Measurements from ENCODE around the gene NRN1. TPM values are rescaled to one million over a fixed set of nuclear protein-coding genes. Genes with fewer than 3 reads are reported as not detected.
"Not testable (repeated sequence)": the region's sequence is repeated elsewhere in the genome, so short reads cannot be mapped to it uniquely, and the experiment has no call there.

The NRN1 gene
- total RNA-seq, 2 donors from 2014 or later = 0.44 to 0.57 TPM

GRCh38 chr6:6026513-6027205 is 19.9 kb upstream of the NRN1 start:
- peaks cover 40% of the 10 kb centered on the region for H3K4me1 Mint-ChIP-seq
- no peak for DNase-seq
- peaks cover 4% of the 10 kb centered on the region for H3K27me3 ChIP-seq (ENCODE audit: control insufficient read depth, insufficient read depth, low read length, poor library complexity, severe bottlenecking)
- no peaks in the 10 kb centered on the region for H3K36me3 Mint-ChIP-seq (ENCODE audit: low read depth)
- no peak overlapping the region for H3K9ac ChIP-seq (ENCODE audit: extremely low read depth, low read length, poor library complexity, severe bottlenecking)
- H3K27ac ChIP-seq (ENCODE audit: low read depth, low read length) = no peak overlapping the region
- no peak for TF ChIP-seq CTCF (conservative IDR thresholded peaks at IDR 0.05)
- H3K27ac Mint-ChIP-seq = no peak overlapping the region
- H3K4me3 Mint-ChIP-seq = no peak overlapping the region
- no peak overlapping the region for H3K4me3 ChIP-seq (ENCODE audit: low read length)
- no peaks in the 10 kb centered on the region for H3K9me3 Mint-ChIP-seq
- no peaks in the 10 kb centered on the region for H3K36me3 ChIP-seq (ENCODE audit: control insufficient read depth, insufficient read depth, low read length)
- 92 to 100% methylated on average over 1 to 2 of the region's 2 CpGs for WGBS, 2 experiments (ENCODE audit: insufficient coverage in 1 of 2, insufficient read length in 1 of 2)
- peaks cover 15% of the 10 kb centered on the region for H3K27me3 Mint-ChIP-seq (ENCODE audit: insufficient read depth)
- no peaks in the 10 kb centered on the region for H3K9me3 ChIP-seq (ENCODE audit: control insufficient read depth, low read length)
- H3K4me1 ChIP-seq (ENCODE audit: control insufficient read depth, insufficient read depth, low read length) = no peaks in the 10 kb centered on the region

DNA sequence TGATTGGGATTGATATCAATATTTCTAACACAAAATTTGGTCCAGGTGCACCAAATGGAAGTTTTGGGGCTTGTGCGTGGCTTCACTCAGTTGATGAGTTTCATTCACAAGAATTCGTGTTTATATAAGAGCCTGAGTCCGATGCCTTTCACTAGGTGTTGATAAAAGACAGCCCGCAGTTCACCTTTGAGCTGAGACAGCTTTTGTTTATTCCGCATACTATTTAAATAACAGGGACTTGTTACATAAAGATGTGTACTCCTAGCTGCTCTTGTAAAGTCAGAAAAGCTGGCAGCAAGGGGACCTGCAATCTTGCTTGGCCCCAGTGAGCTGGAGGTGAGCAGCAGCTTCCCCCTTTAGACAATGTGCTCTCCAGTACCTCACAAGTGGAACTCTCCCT is 19.0 kb upstream of the NRN1 start:
- H3K27me3 ChIP-seq (ENCODE audit: control insufficient read depth, insufficient read depth, low read length, poor library complexity, severe bottlenecking) = peaks cover 4% of the 10 kb centered on the region
- Mint-ChIP-seq H3K9me3 (no peaks in the 10 kb centered on the region), H3K4me3 (no peak overlapping the region), H3K4me1 (peaks cover 31% of the 10 kb centered on the region), H3K27ac (no peak overlapping the region), H3K36me3 (ENCODE audit: low read depth) (no peaks in the 10 kb centered on the region), H3K27me3 (ENCODE audit: insufficient read depth) (peaks cover 16% of the 10 kb centered on the region)
- TF ChIP-seq CTCF (conservative IDR thresholded peaks at IDR 0.05) = no peak
- no peak for DNase-seq
- H3K27ac ChIP-seq (ENCODE audit: low read depth, low read length) = no peak overlapping the region
- H3K9ac ChIP-seq (ENCODE audit: extremely low read depth, low read length, poor library complexity, severe bottlenecking) = no peak overlapping the region
- H3K9me3 ChIP-seq (ENCODE audit: control insufficient read depth, low read length) = no peaks in the 10 kb centered on the region
- 92 to 94% methylated on average over 5 of the region's 5 CpGs for WGBS, 2 experiments (ENCODE audit: insufficient coverage in 1 of 2, insufficient read length in 1 of 2)
- H3K4me1 ChIP-seq (ENCODE audit: control insufficient read depth, insufficient read depth, low read length) = no peaks in the 10 kb centered on the region
- no peaks in the 10 kb centered on the region for H3K36me3 ChIP-seq (ENCODE audit: control insufficient read depth, insufficient read depth, low read length)
- no peak overlapping the region for H3K4me3 ChIP-seq (ENCODE audit: low read length)

DNA sequence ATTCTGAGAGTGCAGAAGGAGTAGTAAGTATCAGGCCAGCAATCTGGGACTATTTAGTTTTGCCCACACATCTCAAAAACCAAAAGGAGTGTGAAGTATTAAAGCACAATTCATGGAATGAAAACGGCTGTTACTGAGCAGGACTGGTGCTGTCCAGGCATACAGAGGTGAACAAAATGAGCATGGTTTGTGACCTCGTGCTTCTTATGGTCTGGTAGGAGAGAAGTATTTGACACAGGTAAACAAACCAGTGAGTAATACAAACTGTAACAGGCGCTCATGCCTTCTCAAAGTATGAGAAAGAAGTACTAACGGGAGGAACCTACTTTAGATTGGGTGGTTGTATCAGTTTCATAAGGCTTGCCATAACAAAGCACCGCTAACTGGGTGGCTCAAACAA is 17.5 kb upstream of the NRN1 start:
- peaks cover 13% of the 10 kb centered on the region for H3K27me3 ChIP-seq (ENCODE audit: control insufficient read depth, insufficient read depth, low read length, poor library complexity, severe bottlenecking)

DNA sequence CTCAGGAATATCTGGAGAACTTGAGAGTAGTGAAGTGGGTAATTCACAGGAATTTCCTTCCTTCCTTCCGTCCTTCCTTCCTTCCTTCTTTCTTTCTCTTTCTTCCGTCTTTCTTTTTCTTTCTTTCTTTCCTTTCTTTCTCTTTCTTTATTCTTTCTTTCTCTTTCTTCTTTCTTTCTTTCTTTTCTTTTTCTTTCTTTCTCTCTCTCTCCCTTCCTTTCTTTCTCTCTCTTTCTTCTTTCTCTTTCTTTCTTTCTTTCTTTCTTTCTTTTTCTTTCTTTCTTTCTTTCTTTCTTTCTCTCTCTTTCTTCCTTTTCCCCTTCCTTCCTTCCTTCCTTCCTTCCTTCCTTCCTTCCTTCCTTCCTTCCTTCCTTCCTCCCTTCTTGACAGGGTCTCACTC is 16.1 kb upstream of the NRN1 start:
- not testable (repeated sequence) for H3K36me3 Mint-ChIP-seq (ENCODE audit: low read depth); H3K36me3 ChIP-seq (ENCODE audit: control insufficient read depth, insufficient read depth, low read length); H3K9me3 ChIP-seq (ENCODE audit: control insufficient read depth, low read length); H3K27ac Mint-ChIP-seq; H3K4me3 ChIP-seq (ENCODE audit: low read length); H3K4me3 Mint-ChIP-seq; H3K4me1 ChIP-seq (ENCODE audit: control insufficient read depth, insufficient read depth, low read length); H3K9me3 Mint-ChIP-seq; H3K9ac ChIP-seq (ENCODE audit: extremely low read depth, low read length, poor library complexity, severe bottlenecking); H3K27ac ChIP-seq (ENCODE audit: low read depth, low read length); DNase-seq
- peaks cover 20% of the 10 kb centered on the region for H3K27me3 ChIP-seq (ENCODE audit: control insufficient read depth, insufficient read depth, low read length, poor library complexity, severe bottlenecking)
- WGBS, 2 experiments (ENCODE audit: insufficient coverage in 1 of 2, insufficient read length in 1 of 2) = 89 to 94% methylated on average over 2 of the region's 2 CpGs
- Mint-ChIP-seq H3K4me1 (peaks cover 16% of the 10 kb centered on the region), H3K27me3 (ENCODE audit: insufficient read depth) (peaks cover 23% of the 10 kb centered on the region)

More for the DNA sequence above, 17.5 kb upstream of the NRN1 start:
- Mint-ChIP-seq H3K27ac (no peak overlapping the region), H3K4me1 (peaks cover 19% of the 10 kb centered on the region), H3K36me3 (ENCODE audit: low read depth) (no peaks in the 10 kb centered on the region), H3K4me3 (no peak overlapping the region), H3K27me3 (ENCODE audit: insufficient read depth) (peaks cover 20% of the 10 kb centered on the region), H3K9me3 (no peaks in the 10 kb centered on the region)
- no peaks in the 10 kb centered on the region for H3K9me3 ChIP-seq (ENCODE audit: control insufficient read depth, low read length)
- WGBS, 2 experiments (ENCODE audit: insufficient coverage in 1 of 2, insufficient read length in 1 of 2) = 92 to 93% methylated on average over 5 of the region's 5 CpGs
- no peaks in the 10 kb centered on the region for H3K4me1 ChIP-seq (ENCODE audit: control insufficient read depth, insufficient read depth, low read length)
- no peak for DNase-seq
- H3K4me3 ChIP-seq (ENCODE audit: low read length) = no peak overlapping the region
- no peak overlapping the region for H3K27ac ChIP-seq (ENCODE audit: low read depth, low read length)
- no peaks in the 10 kb centered on the region for H3K36me3 ChIP-seq (ENCODE audit: control insufficient read depth, insufficient read depth, low read length)
- no peak for TF ChIP-seq CTCF (conservative IDR thresholded peaks at IDR 0.05)
- no peak overlapping the region for H3K9ac ChIP-seq (ENCODE audit: extremely low read depth, low read length, poor library complexity, severe bottlenecking)
